Heart right ventricle (tissue), 16 donors: ENCODE data around the gene CD99. TPM values are rescaled to one million over a fixed set of nuclear protein-coding genes. Genes with fewer than 3 reads are reported as not detected.
"Not testable (repeated sequence)": the region's sequence is repeated elsewhere in the genome, so short reads cannot be mapped to it uniquely, and the experiment has no call there.

Experiments
- ATAC-seq, 8 donors: fragments of 200-7000 bp; cut with Tn5 transposase; one replicate each; pipeline ENCODE4 v1.9.1; 2020; ENCODE audit warnings: mild to moderate bottlenecking in 8 of 8, moderate library complexity in 8 of 8, moderate number of reproducible peaks in 1 of 8
- DNase-seq, 2 donors: peaks; one replicate each; pipeline ENCODE4 v3.0.0-alpha.2; 2020
- H3K27ac ChIP-seq, 10 donors: fragments of 200-600 bp; sonication (generic) in 2 of 10; one replicate each; pipeline versions ENCODE4 v1.5.0 to v1.8.0; 2020 to 2022; ENCODE audit warnings: mild to moderate bottlenecking in 3 of 10
- H3K27me3 ChIP-seq, 7 donors: fragments of 200-600 bp; one replicate each; pipeline ENCODE4 v1.8.0; 2021 to 2022; ENCODE audit warnings: mild to moderate bottlenecking in 2 of 7
- H3K36me3 ChIP-seq, 9 donors: fragments of 200-600 bp; sonication (generic) in 1 of 9; one replicate each; pipeline versions ENCODE4 v1.5.0 to v1.8.0; 2020 to 2022; ENCODE audit warnings: mild to moderate bottlenecking in 2 of 9
- H3K4me1 ChIP-seq, 9 donors: fragments of 200-600 bp; sonication (generic) in 1 of 9; one replicate each; pipeline versions ENCODE4 v1.5.0 to v1.8.0; 2020 to 2022; ENCODE audit warnings: mild to moderate bottlenecking in 4 of 9
- H3K4me3 ChIP-seq, 10 donors: fragments of 200-600 bp; sonication (generic) in 2 of 10; one replicate each; pipeline versions ENCODE4 v1.5.0 to v1.8.0; 2020 to 2022; ENCODE audit warnings: mild to moderate bottlenecking in 7 of 10, moderate library complexity in 2 of 10
- H3K9me3 ChIP-seq, 11 donors: fragments of 200-600 bp in 10 of 11; sonication (generic) in 2 of 11; one replicate each; pipeline versions ENCODE4 v1.5.0 to v1.8.0; 2013 to 2022; ENCODE audit warnings: mild to moderate bottlenecking in 2 of 11, control low read depth in 1 of 11, moderate library complexity in 1 of 11
- WGBS, 2 donors: extraction: QIAGEN DNeasy Blood & Tissue Kit; methylation state at CpG; one replicate each; pipeline ENCODE4 v1.1.7; 2013; ENCODE audit warnings: inconsistent platforms in 1 of 2; 5-methylcytosine and 5-hydroxymethylcytosine counted together
- intact Hi-C, 10 donors: fragments of 100-400 bp; cut with DNase I; formaldehyde crosslinking; loops; one replicate each; pipeline versions ENCODE4 v1.11.1 to v1.14.2; 2022
- polyA plus RNA-seq, 2 donors: library from polyadenylated mRNA; stranded (reverse); fragments of 200-250 nt; gene quantifications; one replicate each; pipeline ENCODE4 v1.2.3, GENCODE V29; 2013
- total RNA-seq, 10 donors: library from RNA; stranded (reverse); fragmentation: NEBNext Ultra II Directional in 3 of 10; extraction: Animal tissue kit (Norgen Biotek cat#: 25700) in 3 of 10; gene quantifications; one replicate each; pipeline versions ENCODE4 v1.2.1 to v1.2.4, GENCODE V29; 2021 to 2023
- TF ChIP-seq, protein P1 (sequence below), 9 donors: fragments of 200-600 bp; sonication (generic) in 2 of 9; IDR thresholded peaks; one replicate each; pipeline versions ENCODE4 v1.5.0 to v1.8.0; 2021 to 2022; ENCODE audit warnings: antibody characterized with exemption in 9 of 9, mild to moderate bottlenecking in 5 of 9, moderate library complexity in 1 of 9
- donor health status: Arrhythmogenic right ventricular cardiomyopathy.
- donor health status: ischemic (EF 13 %, LVEDD 7.1; RV severe dilation, severe dysfunction).
- donor health status: healthy with polysubstance abuse.
- donor health status: DM: no; HTN: yes; CAD: no.
- donor health status: DM: no; HTN: no; CAD: no.
- donor health status: ischemic (EF 25% LVEDD 6.9; RV normal size, moderate dysfunction).
- donor health status: ischemic (EF 25% LVEDD 5.7; RV mildly dilated, moderate dysfunction).
- donor health status: healthy.
- donor health status: DM: yes; HTN: yes; CAD: no.
- donor health status: Ischemic cardiomyopathy.
- donor health status: ischemic (EF 35%, LVEDD 5.7; RV mildly dilated, moderate dysfunction).
- donor health status: nonischemic (EF 11% LVEDD 7.7; RV severe dilation, severe dysfunction).
- donor health status: DM: yes; HTN: yes; CAD: no.
- donor health status: PGD.
- donor health status: ischemic (EF 29% LVEDD 5.4; RV normal size, mild dysfunction).
- donor health status: nonischemic (EF 23%, LVEDD 6.1; RV moderate dilation, normal function).

Gene CD99
- total and polyA plus RNA-seq, 12 donors, result 202 to 419 (median 261) TPM

DNA sequence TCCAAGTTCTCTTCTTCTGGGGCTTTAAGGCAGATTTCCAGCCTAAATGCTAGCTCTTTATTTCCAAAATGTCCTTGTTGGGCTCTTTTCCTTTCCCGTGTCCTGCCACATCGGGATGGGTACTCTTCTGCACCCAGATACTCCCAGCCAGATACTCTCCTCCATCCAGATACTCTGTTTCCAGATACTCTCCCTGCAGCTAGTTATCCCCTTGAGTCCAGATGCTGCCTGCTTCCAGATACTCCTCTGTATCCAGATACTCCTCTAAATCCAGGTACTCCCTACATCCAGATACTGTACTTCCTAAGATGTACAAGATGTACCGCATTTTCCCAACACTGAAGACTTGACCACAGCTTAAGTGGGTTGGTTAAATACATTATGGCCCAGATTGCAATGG is 50.3 kb downstream of the CD99 start:
- Histone ChIP-seq H3K27me3 (no peaks in the 10 kb centered on the region), H3K4me1 (peaks cover 0 to 7% (median under 1%) of the 10 kb centered on the region in 9 donors), H3K9me3 (no peaks in the 10 kb centered on the region), H3K27ac (no peak overlapping the region), H3K4me3 (no peak overlapping the region), H3K36me3 (peaks cover 0 to 80% (median 24%) of the 10 kb centered on the region in 9 donors)
- TF ChIP-seq, protein P1, sequence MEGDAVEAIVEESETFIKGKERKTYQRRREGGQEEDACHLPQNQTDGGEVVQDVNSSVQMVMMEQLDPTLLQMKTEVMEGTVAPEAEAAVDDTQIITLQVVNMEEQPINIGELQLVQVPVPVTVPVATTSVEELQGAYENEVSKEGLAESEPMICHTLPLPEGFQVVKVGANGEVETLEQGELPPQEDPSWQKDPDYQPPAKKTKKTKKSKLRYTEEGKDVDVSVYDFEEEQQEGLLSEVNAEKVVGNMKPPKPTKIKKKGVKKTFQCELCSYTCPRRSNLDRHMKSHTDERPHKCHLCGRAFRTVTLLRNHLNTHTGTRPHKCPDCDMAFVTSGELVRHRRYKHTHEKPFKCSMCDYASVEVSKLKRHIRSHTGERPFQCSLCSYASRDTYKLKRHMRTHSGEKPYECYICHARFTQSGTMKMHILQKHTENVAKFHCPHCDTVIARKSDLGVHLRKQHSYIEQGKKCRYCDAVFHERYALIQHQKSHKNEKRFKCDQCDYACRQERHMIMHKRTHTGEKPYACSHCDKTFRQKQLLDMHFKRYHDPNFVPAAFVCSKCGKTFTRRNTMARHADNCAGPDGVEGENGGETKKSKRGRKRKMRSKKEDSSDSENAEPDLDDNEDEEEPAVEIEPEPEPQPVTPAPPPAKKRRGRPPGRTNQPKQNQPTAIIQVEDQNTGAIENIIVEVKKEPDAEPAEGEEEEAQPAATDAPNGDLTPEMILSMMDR (IDR thresholded peaks at IDR 0.05), result no peak
- intact Hi-C loops, result no loop called here
- WGBS, 2 donors, result 99 to 100% methylated on average over 3 of the region's 3 CpGs
- no peak for ATAC-seq
- DNase-seq, result no peak

DNA sequence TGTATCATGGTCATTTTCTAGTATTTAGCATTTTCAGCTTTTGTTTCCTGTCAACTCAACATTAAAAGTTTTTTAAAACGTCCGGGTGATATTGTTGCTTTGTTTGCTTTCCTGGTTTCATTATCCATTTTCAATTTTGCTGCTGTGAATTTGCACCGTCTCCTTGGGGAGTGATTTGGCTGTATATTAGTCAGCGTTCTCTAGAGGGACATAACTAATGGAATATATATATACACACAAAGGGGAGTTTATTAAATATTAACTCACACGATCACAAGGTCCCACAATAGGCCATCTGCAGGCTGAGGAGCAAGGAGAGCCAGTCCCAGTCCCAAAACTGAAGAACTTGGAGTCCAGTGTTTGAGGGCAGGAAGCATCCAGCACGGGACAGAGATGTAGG is 55.2 kb downstream of the CD99 start:
- DNase-seq, H3K4me3 ChIP-seq, H3K27me3 ChIP-seq, H3K9me3 ChIP-seq, intact Hi-C loops: not testable (repeated sequence)
- peaks cover 0 to 12% (median 4%) of the 10 kb centered on the region in 9 donors for H3K4me1 ChIP-seq
- peaks cover 0 to 31% (median 13%) of the 10 kb centered on the region in 9 donors for H3K36me3 ChIP-seq
- 48 to 56% methylated on average over 6 of the region's 6 CpGs for WGBS, 2 donors
- peak overlapping the region in 3 of 10 donors; percentile 9 to 44 (median 31) for H3K27ac ChIP-seq
- ATAC-seq, result peak in 2 of 8 donors; percentile 25 to 35

DNA sequence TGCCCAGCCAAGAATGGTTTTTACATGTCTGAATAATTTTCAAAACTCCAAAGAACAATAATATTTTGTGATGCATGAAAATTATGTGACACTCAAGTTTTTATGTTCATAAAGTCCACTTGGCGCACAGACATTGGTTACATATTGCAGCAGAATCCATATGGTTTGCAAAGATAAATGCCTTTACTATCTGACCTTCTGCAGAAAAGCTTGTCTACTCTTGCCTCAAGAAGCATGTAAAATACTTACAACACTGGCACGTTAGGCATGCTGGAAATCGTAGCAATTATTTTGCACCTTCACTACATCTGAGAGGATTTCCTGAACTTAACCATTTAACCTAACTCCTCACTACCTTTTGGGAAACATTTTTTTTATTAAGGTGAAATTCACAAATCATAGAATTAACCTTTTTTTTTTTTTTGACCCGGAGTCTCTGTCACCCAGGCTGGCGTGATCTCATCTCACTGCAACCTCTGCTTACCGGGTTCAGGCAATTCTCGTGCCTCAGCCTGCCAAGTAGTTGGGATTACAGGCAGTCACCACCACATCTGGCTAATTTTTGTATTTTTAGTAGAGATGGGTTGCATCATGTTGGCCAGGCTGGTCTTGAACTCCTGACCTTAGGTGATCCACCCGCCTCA is 57.2 kb downstream of the CD99 start:
- DNase-seq (no peak), ATAC-seq (no peak)
- WGBS, 2 donors, result 78 to 82% methylated on average over 8 of the region's 8 CpGs
- intact Hi-C loops, result no loop called here
- Histone ChIP-seq H3K9me3 (no peaks in the 10 kb centered on the region), H3K27ac (no peak overlapping the region), H3K4me3 (no peak overlapping the region), H3K4me1 (peaks cover 0 to 12% (median 4%) of the 10 kb centered on the region in 9 donors), H3K27me3 (peaks cover 0 to 1% (median 0%) of the 10 kb centered on the region in 7 donors), H3K36me3 (peaks cover 0 to 11% (median 0%) of the 10 kb centered on the region in 9 donors)
- TF ChIP-seq, protein P1 (IDR thresholded peaks at IDR 0.05), result no peak

DNA sequence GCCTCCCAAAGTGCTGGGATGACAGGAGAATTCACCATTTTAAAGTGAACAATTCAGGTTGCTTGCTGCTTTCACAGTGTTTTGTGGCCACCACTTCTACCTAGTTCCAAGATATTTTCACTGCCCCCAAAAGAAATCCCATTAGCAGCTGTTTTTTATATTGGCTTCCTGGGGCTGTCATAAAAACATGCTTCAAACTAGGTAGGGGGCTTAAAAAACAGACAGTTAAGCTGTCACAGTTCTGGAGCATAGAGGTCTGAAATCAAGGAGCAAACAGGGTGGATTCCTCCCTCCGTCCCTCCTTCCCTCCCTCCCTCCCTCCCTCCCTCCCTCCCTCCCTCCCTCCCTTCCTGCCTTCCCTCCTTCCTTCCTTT is 57.7 kb downstream of the CD99 start:
- H3K36me3 ChIP-seq, result peaks cover 0 to 6% (median 0%) of the 10 kb centered on the region in 9 donors
- DNase-seq, result no peak
- H3K27me3 ChIP-seq, result peaks cover 0 to 6% (median 0%) of the 10 kb centered on the region in 7 donors
- ATAC-seq, result no peak
- H3K4me1 ChIP-seq, result peaks cover 0 to 12% (median 4%) of the 10 kb centered on the region in 9 donors
- no peak overlapping the region for H3K4me3 ChIP-seq
- no peaks in the 10 kb centered on the region for H3K9me3 ChIP-seq
- TF ChIP-seq, protein P1 (IDR thresholded peaks at IDR 0.05), result no peak
- 31 to 32% methylated on average over 1 of the region's 1 CpG for WGBS, 2 donors
- no peak overlapping the region for H3K27ac ChIP-seq
- intact Hi-C loops, result no loop called here

DNA sequence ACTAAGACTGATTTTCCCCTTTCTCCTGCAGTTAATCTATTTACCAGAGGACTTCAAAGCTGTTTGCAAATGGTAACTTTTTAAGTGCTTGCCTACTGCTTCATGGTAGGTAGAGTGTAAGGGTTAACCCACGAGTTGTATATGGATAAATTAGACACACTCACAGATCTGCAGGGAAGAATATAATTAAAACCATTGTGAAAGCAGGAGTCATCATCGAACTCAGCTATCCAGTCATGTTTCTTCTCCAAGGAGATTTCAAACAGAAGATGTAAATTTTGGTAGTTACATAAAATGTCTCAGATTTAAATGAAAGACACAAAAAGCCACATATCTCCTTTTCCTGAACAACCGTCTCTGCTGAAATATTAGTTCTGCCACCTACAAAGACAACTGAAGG is 60.2 kb downstream of the CD99 start:
- H3K27ac ChIP-seq, result no peak overlapping the region
- DNase-seq, result no peak
- H3K36me3 ChIP-seq, result no peaks in the 10 kb centered on the region
- H3K4me1 ChIP-seq, result peaks cover 0 to 9% (median 0%) of the 10 kb centered on the region in 9 donors
- ATAC-seq, result no peak
- H3K9me3 ChIP-seq, result no peaks in the 10 kb centered on the region
- 66 to 74% methylated on average over 3 of the region's 3 CpGs for WGBS, 2 donors
- peaks cover 0 to 17% (median 0%) of the 10 kb centered on the region in 7 donors for H3K27me3 ChIP-seq
- TF ChIP-seq, protein P1 (IDR thresholded peaks at IDR 0.05), result no peak
- intact Hi-C loops, result no loop called here
- no peak overlapping the region for H3K4me3 ChIP-seq

DNA sequence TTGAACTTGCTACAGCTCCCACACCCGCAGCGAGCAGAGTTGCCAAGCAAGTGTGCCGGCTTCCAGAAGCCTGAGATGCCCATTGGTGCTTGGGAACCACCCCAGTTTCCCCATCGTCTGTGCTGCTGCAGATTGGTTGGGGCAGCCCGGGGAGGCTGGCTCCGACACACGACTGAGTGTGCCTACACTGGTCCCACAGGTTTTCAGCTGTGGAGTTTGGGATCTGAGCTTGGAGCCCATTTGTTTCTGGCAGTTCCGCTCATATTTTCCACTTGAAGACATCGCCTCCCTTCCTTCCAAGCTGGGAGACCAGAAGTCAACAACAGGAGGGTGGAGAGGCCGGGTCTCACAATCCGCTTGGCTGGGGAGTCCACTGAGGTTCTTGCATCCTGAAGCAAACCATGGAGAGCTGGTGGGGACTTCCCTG is 60.8 kb downstream of the CD99 start, which contains the start of gene XG:
TSS of gene XG (plus strand) at position 167 of the 427 bp plus-strand sequence. CDS start at position 402, 235 bp downstream.
- H3K4me3 ChIP-seq, intact Hi-C loops, H3K9me3 ChIP-seq, DNase-seq, H3K36me3 ChIP-seq, H3K27ac ChIP-seq, H3K4me1 ChIP-seq: not testable (repeated sequence)
- H3K27me3 ChIP-seq, result peaks cover 0 to 17% (median 0%) of the 10 kb centered on the region in 7 donors
- peak in 5 of 8 donors; percentile 24 to 53 (median 36) for ATAC-seq
- WGBS, 2 donors, result 72 to 79% methylated on average over 11 of the region's 11 CpGs

DNA sequence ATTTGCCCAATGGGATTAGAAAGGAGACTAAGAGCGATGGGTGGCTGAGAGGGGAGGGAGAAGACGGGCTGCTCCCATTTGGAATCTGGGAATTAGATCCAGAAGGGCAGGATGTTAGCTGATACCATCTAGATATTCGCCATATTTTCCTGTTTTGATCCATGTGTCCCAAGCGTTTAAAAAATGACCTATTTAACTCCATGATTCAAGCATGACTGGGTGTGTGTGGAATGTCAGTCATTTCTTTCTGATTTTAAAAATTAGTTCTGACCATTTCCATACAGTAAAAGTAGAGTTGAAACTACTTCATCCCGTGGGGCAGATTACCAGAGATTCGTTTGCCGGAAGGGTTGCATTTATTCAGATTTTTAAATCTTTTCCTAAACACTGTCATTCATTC is 61.3 kb downstream of the CD99 start:
- DNase-seq, H3K27ac ChIP-seq, ATAC-seq, H3K36me3 ChIP-seq, H3K4me3 ChIP-seq, intact Hi-C loops, H3K4me1 ChIP-seq, H3K9me3 ChIP-seq: not testable (repeated sequence)
- H3K27me3 ChIP-seq, result peaks cover 0 to 17% (median 0%) of the 10 kb centered on the region in 7 donors
- 60 to 71% methylated on average over 6 of the region's 7 CpGs for WGBS, 2 donors
